ENCODE results near the gene SSB.
"Not testable (repeated sequence)": the region's sequence is repeated elsewhere in the genome, so short reads cannot be mapped to it uniquely, and the experiment has no call there.

SSB gene

DNA sequence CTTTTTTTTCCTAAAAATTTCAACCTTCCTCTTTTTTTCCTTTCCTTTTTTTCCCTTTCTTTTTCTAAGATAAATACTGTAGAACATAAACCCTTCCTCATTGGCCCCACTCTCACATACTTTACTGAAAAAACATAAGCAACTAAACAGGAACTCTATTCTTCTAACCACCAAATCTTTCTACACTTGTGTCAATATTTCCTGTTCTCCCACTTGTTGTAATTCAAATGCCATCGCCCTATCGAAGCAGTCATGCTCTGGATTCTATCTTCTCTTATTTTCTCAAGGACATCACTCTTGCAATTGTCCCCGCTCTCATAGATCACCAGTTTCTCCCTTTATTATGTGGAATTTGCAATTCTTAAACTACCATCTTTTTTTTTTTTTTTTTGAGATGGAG lies 20.2 kb upstream of the SSB start:
- no peak overlapping the region for H3K27ac ChIP-seq
- no peak overlapping the region for H3K4me3 ChIP-seq

DNA sequence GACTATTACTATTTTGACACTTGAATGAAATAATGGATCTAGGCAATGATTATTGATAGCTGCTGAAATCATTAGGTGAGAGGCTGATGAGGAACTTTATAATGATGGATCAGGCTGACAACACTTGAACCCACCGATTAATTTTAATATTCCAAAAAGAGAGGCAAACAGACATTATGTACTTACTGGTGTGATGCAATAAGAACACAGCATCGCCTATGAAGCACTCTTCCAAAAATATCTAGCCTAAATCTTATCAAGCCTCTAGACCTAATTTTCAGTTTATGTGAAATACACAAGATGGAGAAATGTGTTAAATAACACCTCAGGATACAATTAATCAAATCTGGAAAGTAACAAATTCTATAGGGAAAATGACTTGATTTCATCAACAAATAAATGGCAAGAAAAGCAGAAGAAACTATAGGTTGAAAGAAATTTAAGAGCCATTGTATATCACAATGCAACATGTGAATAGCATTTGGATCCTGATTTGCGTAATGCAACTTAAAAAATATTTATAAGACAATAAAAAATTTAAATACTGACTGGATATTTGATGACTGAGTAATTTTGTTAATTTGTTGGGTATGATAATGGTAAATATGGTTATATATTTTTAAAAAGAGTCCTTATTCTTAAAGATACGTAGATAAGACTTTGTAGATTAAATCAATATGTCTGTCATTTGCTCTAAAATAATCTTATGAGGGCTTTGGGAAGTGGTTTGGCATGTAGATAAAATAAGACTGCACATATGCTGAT lies 17.2 kb upstream of the SSB start:
- H3K4me3 ChIP-seq: no peak overlapping the region
- H3K27ac ChIP-seq: no peak overlapping the region

DNA sequence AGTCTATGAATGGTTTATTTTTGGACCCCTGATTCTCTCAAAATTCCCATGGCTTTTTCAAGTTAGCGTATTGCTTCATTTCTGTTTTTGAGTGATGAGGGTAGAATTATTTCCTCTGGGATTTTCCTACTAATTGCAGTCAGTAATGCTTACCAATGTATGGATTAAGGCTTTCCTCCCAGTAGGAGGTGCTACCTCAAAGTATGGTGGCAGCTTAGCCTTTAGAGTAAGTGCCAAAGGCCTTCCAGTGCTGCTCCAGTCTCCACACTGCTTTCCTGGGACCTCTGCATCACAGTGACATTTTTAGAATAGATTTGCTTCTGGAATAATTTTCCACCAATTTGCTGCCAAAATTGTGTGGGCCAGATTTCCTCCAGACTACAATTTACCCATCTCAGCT lies 16.2 kb upstream of the SSB start:
- H3K4me3 ChIP-seq: no peak overlapping the region
- H3K27ac ChIP-seq: no peak overlapping the region

DNA sequence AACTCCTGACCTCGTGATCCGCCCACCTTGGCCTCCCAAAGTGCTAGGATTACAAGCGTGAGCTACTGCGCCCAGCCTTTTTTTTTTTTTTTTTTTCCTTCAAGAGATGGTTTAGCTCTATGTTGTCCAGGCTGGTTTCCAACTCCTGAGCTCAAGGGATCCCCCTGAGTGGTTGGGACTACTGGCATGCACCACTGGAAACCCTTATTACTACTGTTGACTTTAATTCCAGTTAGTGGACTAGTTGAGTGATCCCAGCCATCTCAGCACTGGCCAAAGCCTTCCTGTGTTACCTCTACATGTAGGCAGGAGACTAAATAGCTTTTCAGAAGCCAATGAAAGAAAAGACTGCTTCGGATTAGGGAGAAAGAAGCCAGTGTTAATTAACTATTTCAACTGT lies 8.1 kb upstream of the SSB start:
- Histone ChIP-seq H3K4me3 (no peak overlapping the region), H3K27ac (no peak overlapping the region)

DNA sequence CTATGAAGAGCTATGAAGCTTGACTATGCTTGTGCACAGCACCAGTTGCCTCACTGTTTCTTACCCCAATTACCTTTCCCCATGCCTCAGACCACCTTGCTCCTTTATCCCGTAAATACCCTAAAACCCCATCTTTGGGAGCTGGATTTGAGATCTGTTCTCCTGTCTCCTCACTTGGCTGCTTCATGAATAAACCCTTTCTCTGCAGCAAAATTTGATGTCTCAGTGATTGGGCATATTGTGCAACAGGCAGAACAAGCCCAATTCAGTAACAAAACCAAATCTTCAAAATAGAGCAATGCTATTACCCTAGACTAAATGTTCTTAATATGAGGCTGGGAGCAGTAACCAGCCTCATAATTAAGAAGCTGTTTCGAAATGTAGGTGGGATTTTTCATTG lies 3.5 kb upstream of the SSB start:
- H3K4me3 ChIP-seq: no peak overlapping the region
- no peak overlapping the region for H3K27ac ChIP-seq

DNA sequence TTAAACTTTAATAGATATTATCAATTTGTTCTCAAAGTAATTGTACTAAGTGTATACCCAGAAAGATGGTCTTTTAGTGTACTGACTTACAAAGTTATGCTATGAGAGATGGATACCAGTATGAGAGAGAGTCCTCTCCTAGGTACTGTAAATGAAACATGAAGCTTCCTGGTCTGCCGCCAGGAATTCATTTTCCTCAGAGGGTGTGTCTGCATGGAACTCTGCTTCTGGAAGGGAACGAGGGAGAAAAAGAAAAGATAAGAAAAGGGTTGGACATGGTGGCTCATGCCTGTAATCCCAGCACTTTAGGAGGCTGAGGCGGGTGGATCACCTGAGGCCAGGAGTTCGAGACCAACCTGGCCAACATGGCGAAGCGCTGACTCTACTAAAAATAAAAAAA lies 2.2 kb upstream of the SSB start:
- Histone ChIP-seq H3K27ac (no peak overlapping the region), H3K4me3 (no peak overlapping the region)

DNA sequence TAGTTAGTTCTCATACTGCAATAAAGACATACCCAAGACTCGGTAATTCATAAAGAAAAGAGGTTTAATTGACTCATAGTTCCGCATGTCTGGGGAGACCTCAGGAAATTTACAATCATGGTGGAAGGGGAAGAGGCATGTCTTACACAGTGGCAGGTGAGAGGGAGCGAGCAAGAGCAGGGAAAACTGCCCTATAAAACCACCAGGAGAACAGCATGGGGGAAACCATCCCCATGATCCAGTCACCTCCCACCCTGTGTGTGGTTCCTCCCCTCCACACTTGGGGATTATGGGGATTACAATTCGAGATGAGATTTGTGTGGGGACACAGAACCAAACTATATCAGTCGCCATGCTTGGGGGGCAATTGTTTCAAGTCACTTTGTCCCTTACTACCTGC lies 1.1 kb upstream of the SSB start:
- H3K27ac ChIP-seq: no peak overlapping the region
- no peak overlapping the region for H3K4me3 ChIP-seq

DNA sequence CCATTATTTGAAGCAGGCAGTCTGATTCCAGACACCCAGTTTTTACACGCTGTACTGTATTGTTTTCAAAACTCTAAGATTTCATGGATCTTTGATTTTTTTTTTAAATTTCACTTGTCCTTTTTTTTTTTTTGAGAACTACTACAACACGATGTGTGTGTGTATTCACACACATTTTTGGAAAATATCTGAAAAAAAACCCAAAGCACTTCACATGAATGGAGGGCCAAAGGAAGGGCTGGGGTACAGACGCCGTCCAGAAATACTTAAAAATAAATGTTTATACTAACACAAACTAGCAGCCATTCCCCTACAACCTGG lies 314 bp upstream of the SSB start:
- peak overlapping the region in 19 of 21 experiments; percentile 72 to 94 (median 88) for H3K27ac ChIP-seq
- H3K4me3 ChIP-seq: peak overlapping the region; percentile 72 to 91 (median 81)

DNA sequence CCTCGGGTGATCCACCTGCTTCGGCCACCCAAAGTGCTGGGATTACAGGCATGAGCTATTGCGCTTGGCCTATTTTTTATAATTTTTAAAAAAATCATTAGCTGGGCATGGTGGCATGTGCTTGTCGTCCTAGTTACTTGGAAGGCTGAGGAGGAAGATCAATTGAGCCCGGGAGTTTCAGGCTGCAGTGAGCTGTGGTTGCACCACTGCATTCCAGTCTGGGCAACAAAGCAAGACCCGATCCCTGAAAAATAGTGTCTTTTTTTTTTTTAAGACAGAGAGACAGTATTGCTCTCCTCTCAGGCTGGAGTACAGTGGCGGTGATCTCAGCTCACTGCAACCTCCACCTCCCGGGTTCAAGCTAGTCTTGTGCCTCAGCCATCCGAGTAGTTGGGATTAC lies 4.8 kb downstream of the SSB start:
- Histone ChIP-seq H3K4me3 (no peak overlapping the region), H3K27ac (no peak overlapping the region)

DNA sequence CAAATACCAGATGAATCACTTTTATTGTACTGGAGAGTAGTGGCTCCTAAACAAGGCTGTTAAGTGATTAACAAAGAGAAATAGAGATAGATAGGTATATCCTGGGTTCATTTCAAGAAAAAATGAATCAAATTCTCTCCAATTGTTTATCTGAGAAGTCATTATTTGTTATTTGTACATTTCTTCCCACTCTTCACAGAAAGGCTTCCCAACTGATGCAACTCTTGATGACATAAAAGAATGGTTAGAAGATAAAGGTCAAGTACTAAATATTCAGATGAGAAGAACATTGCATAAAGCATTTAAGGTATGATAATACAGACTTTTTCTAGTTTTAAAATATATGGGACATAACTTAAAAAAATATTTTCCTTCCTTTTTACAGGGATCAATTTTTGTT lies 7.9 kb downstream of the SSB start:
- Histone ChIP-seq H3K27ac (no peak overlapping the region), H3K4me3 (no peak overlapping the region)

DNA sequence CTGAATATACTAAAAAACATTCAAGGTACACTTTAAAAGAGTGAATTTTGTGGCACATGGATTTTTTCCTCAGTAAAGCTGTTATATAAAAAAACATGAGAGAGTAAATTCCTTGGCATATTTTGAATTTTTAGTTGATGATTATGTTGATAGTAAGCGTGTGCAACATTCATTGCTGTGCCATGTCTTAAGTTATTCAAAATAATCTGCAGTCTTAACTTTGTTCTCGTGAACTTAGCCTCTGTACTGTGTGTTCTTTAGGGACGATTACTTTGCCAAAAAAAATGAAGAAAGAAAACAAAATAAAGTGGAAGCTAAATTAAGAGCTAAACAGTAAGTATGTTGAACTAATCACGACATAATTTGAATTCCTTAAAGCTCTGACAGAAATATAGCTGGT lies 9.6 kb downstream of the SSB start:
- H3K27ac ChIP-seq: no peak overlapping the region
- H3K4me3 ChIP-seq: no peak overlapping the region

DNA sequence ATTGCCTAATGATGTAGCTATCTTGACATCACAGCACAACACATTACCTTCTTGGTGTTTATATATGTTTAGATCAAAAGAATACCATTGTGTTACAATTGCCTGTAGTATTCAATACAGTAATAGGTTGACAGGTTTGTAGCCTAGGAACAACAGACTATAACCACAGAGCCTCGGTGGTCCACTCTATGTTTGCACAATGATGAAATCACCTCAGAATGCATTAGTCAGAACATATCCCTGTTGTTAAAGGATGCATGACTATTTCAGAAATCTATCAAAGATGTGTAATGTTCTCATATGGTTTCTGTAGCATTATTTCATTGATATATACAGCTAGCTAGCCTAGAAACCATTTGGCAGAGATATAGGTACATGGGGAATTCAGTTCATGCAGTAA lies 17.2 kb downstream of the SSB start:
- Histone ChIP-seq H3K4me3 (no peak overlapping the region), H3K27ac (no peak overlapping the region)

DNA sequence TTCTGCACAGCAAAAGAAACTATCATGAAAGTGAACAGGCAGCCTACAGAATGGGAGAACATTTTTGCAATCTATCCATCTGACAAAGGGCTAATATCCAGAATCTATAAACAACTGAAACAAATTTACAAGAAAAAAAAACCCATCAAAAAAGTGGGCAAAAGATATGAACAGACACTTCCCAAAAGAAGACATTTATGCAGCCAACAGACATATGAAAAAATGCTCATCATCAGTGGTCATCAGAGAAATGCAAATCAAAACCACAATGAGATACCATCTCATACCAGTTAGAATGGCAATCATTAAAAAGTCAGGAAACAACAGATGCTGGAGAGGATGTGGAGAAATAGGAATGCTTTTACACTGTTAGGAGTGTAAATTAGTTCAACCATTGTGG lies 18.3 kb downstream of the SSB start:
- not testable (repeated sequence) for H3K4me3 ChIP-seq, H3K27ac ChIP-seq

DNA sequence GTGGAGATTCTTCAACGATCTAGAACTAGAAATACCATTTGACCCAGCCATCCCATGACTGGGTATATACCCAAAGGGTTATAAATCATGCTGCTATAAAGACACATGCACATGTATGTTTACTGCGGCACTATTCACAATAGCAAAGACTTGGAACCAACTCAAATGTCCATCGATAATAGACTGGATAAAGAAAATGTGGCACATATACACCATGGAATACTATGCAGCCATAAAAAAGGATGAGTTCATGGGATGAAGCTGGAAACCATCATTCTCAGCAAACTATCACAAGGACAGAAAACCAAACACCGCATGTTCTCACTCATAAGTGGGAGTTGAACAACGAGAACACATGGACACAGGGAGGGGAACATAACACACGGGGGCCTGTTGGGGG lies 18.7 kb downstream of the SSB start:
- not testable (repeated sequence) for H3K4me3 ChIP-seq, H3K27ac ChIP-seq

DNA sequence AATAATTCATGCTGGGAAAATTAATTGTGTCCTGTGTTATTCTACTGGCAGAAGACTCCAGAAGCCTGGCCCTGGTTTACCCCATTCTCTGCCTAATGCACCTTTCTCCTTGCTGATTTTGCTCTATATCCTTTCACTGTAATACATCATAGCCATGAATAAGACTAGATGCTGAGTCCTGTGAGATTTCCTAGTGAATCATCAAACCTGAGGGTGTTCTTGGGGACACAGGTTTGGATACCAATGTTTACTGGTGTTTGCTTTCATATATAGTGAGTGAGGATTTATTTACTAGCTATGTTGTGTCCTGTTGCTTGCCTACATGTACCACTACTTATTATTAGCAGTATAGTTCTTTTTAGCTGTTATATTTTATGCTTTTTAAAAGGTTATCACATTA lies 19.6 kb downstream of the SSB start:
- no peak overlapping the region for H3K27ac ChIP-seq
- no peak overlapping the region for H3K4me3 ChIP-seq

DNA sequence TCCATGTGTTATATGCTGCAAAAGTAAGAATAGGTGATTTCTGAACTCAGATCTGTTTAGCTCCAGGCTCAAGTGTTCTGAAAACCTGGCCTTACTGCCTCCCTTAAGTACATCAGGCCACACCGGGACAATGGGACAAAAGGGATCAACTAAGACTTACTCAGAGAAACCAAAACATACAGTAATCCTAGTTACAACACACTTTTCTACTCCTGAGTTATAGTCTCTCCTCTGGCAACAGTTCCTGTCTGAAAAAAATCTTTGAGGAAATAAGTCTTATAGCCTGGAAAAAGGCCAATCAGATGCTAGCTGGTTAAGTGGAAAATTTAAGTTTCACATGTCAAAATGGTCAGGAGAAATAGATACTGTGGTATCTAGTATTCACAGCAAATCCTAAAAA lies 20.4 kb downstream of the SSB start:
- Histone ChIP-seq H3K27ac (no peak overlapping the region), H3K4me3 (no peak overlapping the region)

DNA sequence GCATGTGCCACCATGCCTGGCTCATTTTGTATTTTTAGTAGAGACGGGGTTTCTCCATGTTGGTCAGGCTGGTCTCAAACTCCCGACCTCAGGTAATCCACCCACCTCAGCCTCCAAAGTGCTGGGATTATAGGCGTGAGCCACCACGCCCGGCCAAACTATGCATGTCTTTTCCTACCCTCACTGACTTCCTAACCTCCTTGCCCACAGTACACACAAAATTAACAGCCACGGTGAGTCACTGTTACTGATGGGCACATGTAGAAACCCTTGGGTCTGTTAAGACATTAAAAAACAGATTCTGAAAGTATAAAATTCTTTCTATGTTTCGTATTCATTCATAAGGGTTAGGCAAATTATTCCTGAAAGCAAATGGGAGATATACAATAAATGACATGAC lies 21.4 kb downstream of the SSB start:
- peak overlapping the region in 1 of 21 experiments; percentile 34 for H3K27ac ChIP-seq
- not testable (repeated sequence) for H3K4me3 ChIP-seq

DNA sequence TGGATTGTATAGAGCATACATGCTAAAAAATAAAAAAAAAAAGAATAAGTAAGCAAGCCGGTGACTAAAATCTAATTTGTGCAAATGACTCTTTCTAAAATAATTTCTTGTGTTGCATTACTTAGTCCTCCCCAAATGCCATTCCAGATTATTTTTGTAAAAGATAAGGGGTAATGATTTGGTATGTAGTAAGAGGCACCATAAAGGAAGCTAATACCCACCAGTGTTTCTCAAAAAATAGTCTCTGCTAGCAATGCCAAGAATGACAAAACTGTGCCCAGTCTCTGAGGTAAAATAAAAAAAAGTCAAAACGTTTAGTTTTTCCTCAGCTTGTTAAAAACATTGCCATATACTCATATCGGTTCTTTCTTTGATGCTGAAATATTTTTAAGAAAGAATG lies 23.4 kb downstream of the SSB start:
- Histone ChIP-seq H3K27ac (no peak overlapping the region), H3K4me3 (no peak overlapping the region)

DNA sequence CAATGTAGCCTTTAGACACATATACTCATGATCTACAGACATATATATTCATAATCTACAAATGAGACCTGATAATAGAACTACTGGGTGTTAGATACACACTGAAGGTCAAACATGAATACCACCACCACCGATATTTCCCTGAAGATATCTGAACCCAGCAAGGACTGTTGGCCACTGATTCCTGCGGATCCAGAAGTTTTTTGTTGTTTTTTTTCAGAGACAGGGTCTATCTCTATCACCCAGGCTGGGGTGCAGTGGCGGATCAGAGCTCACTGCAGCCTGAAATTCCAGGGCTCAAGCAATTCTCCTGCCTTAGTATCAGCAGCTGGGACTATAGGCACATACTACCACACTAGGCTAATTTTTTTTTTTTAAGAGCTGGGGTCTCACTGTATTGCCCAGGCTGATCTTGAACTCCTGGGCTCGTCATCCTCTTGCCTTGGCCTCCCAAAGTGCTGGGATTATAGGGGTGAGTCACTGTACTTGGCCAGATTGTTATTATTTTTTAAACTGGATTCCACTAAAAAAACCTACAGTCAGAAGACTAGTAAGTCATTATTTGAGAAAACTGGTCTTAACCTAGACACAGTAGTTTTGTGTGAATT lies 24.2 kb downstream of the SSB start:
- no peak overlapping the region for H3K4me3 ChIP-seq
- H3K27ac ChIP-seq: no peak overlapping the region

DNA sequence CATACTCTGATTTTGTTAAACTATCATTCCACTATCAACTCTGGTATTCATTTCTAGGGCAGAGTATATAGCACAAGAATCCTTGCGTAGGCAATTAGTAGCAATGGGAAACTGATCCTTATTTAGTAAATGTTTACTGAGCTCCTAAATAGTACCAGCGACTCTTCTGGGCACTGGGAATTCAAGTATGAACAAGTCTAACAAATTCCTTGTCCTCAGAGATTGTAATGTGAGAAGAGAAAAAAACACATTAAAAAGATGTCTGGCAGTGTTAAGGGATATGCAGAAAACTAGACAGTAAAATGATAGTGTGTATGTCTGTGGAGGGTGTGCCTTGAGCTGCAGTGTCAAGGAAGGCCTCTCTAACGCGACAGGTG lies 25.3 kb downstream of the SSB start:
- H3K4me3 ChIP-seq: peak overlapping the region; percentile 67 to 88 (median 76)

DNA sequence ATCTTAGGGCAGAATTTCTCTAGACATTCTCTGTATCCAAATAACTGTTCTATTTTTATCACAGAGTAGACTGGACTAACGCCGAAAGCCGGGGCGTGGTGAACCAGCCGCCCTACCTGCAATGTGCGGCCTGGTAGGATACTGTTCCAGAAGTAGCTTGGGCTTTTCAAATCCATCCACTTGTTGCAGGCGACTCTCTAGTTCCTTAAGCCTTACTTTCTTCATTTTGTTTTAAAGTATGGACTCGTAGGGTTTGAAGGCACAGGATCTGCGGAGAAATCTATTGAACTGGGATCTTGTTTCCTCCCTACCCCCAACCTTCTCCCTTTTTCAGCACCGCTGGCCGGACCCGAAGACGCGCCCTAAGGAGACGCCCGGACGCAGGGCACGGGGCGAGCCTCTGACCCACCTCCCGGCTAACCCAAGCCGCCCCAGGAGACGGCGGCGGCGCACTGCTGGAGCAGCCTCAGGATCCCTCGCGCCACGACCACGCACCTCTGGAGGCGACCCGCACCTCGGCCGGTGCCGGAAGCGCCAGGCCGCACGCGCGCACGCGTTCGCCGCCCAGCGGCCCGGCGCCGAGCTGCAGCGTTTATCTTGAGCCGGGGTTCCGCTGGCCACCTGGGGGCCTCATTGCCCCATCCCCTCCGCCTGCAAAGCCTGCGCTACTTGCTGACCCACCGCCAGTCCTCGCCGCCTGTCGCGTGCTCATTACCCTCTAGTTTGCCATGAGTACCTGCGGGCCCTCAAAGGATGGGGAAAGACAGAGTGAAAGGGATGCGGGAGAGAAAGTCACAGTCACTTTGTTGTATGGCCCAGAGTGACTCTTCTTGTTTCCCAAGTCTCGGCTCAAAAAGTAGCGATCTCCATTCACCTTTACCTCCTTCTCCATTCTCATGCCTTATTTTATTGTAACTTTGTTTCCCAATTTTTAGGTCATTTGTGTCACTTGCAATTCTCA lies 26.0 kb downstream of the SSB start, which contains the start of gene METTL5:
TSS of gene METTL5 (minus strand) at position 533 of the 961 bp plus-strand sequence. CDS start at position 225, 308 bp downstream.
- peak within 1 kb of the TSS; percentile 2 to 91 (median 86) for H3K27ac ChIP-seq

More for the DNA sequence above, 25.3 kb downstream of the SSB start:
- H3K27ac ChIP-seq: peak overlapping the region in 18 of 21 experiments; percentile 78 to 91 (median 87)

More for the DNA sequence above, 26.0 kb downstream of the SSB start, which contains the start of gene METTL5:
- H3K4me3 ChIP-seq: peak within 1 kb of the TSS; percentile 67 to 88 (median 76)
